GM19438 (cell line): Measurements from ENCODE around the gene OPN1MW3.
"Not testable (repeated sequence)": the region's sequence is repeated elsewhere in the genome, so short reads cannot be mapped to it uniquely, and the experiment has no call there.

ENCODE experiments used
- ATAC-seq: cut with Tn5 transposase; IDR thresholded peaks from one replicate; pipeline ENCODE4 v1.9.1; 2021; ENCODE audit warnings: low read depth; ENCODE audit not compliant: unreplicated experiment

The OPN1MW3 gene

DNA sequence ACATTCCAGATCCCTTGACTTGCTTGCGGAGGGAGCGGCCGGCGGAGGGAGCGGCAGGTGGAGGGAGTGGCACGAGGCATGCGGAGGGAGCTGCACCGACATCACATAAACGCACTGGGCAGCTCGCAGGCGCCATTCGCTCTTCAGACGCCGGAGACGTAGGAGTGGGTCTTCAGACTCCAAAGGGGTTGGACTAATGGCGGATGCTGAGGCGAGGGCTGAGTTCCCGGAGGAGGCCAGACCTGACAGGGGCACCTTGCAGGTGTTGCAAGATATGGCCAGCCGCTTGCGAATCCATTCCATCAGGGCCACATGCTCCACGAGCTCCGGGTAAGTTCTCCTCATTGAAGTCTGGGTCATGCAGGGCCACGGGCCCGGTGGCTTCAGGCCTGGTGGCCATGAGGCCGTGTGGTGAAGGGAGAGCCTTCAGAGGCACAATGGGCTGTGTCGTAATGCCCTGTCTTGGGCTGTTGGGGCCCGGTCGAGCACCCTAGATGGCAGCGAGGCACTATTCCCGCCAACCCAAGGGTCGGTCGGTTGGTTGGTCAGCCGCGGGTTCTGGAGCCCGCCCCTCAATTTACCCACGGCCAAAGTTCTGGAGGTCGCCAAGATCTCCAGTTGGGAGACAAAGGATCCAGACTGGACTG lies 38.4 kb downstream of the OPN1MW3 start, which contains the start of gene TKTL1:
Gene TKTL1 (plus strand): TSS at position 132 of the 647 bp plus-strand sequence. CDS start 65 bp downstream, at position 197.
- ATAC-seq, result no peak

DNA sequence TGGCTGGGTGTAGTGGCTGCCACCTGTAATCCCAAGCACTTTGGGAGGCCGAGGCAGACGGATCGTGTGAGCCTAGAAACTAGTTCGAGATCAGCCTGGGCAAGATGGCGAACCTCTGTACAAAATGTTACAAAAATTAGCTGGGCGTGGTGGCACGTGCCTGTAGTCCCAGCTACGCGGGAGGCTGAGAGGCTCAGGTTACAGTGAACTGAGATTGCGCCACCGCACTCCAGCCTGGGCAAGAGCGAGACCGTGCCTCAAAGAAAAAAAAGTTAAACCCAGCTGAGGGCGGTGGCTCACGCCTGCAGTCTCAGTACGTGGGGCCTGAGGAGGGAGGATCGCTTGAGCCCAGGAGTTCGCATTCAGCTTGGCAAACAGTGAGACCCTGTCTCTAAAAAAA lies 39.3 kb downstream of the OPN1MW3 start:
- no peak for ATAC-seq

DNA sequence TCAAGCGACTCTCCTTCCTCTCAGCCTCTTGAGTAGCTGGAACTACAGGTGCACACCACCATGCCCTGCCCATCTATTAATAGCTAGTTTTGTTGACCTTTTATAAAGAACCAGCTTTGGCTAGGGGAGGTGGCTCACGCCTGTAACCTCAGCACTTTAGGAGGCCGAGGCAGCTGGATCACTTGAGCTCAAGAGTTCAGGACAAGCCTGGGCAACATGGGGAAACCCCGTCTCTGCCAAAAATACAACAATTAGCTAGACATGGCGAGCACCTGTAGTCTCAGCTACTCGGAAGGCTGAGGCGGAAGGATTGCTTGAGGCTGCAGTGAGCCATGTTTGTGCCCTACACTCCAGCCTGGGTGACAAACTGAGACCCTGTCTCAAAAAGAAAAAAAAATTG lies 40.9 kb downstream of the OPN1MW3 start:
- ATAC-seq, result no peak

DNA sequence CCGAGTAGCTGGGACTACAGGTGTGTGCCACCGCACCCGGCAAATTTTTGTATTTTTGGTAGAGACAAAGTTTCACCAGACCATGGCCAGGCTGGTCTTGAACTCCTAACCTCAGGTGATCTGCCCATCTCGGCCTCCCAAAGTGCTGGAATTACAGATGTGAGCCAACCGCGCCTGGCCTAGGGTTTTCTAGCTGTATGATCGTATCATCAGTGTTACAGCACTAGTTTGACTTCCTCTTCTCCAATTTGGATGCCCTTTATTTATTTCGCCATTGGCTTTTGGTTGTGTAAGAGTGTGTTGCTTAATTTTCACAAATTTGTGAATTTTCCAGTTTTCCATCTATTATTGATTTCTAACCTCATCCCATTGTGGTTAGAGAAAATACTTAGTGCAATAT lies 43.4 kb downstream of the OPN1MW3 start:
- ATAC-seq, result no peak

DNA sequence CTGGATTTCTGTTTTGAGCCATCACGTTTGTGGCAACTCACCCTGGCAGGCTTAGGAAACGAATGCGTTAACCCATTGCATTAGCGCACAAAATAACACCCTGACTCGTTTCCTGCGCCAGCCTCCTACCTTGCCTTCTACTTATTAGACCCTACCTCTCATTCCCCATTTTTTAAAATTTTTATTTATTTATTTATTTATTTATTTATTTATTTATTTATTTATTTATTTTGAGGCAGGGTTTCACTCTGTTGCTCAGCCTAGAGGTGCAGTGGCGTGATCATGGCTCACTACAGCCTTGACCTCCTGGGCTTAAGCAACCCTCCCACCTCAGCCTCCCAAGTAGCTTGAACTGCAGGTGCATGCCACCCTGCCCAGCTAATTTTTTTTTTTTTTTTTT lies 45.6 kb downstream of the OPN1MW3 start:
- ATAC-seq, result not testable (repeated sequence)

DNA sequence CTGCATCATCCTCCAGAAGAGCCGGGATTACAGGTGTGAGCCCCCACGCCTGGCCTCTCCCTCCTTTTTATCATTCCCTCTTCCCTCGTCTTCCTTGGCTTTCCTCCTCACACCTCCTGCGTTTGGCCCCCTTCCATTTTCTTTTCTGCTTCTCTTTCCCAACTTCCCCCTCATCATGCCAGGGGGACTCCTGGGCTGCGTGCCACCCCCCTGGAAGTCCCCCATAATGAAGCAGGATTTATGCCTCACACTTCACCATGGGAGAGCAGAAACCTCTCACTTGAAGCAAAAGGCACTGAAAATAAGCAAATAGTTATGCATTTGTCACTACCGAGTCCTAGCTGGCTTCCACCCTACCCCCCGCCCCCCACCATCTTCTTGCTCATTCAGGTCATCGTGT lies 46.1 kb downstream of the OPN1MW3 start:
- ATAC-seq, result no peak

DNA sequence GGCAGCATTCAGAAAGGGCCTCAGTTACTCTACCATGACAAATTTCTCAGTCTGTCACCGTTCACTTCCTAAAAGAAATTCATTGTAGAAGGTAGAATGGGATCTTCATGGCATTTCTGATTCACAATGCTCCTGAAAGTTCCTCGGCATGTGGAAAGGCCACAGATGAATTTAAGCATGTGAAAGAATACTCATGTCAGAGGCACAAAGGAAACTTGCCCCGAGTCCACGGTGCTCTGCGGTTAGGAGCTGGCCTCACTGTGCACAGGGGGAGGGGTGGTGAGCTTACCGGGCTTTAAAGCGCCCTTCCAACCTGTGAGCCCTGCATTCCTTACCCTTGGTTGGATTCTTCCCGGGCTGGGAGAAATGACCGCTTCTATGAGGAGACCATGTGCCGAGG lies 47.5 kb downstream of the OPN1MW3 start:
- no peak for ATAC-seq

DNA sequence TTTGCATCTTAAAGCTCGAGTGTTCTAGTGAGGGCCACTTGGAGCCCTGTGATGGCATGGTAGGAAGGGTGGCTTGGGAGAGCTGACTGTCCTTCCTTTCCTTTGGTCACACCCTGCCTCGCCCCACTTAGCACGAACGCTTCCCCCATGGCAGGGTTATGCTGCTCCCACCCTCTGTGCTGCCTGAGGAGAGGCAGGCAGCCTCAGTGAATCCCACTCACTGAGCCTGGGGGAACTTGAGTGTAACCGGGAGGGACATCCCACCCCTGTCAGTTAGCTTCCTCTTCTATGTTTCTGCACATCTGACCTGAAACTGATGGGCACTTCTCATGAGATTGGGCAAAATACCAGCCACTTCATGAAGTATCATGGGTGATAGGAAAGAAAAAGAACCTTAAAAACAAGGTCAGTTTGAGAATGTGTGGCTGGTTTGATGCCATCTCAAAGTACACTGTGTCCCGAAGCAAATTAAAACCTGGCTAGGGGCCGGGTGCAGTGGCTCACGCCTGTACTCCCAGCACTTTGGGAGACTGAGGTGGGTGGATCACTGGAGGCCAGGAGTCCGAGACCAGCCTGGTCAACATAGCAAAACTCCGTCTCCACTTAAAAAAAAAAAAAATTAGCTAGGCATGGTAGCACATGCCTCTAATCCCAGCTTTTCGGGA lies 48.3 kb downstream of the OPN1MW3 start:
- no peak for ATAC-seq

DNA sequence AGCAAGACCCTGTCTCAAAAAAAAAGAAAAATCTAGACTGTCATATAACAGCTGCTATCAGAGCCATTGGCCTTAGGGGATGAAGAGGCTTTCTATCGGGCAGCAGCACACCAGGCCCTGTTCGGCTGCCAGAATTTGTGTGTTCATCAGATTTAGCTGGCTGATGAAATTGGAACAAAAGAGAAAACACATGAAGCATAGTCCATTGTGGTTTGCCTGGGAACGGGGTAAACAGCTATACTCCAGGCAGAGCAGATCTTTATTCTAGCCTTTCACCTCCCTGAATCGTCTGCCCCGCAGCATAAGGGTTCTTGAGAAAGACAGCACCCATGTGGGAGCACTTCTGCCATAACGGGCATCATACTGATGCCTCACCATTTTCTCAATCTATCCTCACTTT lies 49.8 kb downstream of the OPN1MW3 start:
- ATAC-seq, result no peak

DNA sequence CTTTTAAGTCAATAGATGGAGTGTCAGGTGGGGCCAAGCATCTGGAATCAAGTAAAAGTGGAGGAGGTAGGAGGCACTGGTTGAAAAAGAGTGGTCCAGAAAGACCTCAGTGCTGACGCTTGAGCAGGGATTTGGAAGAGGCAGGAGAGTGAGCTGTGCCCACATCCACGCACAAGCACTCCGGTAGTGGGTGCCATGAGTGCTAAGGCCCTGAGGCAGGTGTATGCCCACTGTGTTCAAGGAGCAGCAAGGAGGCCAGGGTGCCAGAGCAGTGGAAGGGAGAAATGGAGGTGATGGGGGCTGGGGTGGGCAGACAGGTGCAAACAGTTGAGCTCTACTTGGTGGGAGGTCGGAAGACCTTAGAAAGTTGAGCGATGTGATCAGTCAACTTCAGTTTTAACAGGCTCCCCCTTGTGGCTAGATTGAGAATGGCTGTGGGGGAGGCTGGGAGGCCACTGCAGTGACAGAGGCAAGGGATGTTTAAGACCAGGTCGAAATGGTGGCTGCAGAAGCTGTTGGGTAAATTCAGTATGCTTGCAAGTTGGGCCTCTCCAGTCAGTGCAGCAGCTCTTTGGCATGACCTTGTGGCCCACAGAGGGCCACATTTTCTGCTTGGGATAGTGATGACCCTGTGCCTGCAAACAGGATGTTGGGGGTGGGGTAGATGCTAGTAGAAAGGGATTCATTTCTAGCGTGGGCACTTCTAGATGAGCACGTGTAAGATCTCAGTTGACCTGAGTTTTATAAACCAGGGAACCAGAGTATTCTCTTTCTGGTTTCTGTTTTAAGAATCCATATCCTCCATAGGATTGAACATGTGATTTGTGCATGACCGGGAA lies 50.9 kb downstream of the OPN1MW3 start:
- ATAC-seq, result no peak

DNA sequence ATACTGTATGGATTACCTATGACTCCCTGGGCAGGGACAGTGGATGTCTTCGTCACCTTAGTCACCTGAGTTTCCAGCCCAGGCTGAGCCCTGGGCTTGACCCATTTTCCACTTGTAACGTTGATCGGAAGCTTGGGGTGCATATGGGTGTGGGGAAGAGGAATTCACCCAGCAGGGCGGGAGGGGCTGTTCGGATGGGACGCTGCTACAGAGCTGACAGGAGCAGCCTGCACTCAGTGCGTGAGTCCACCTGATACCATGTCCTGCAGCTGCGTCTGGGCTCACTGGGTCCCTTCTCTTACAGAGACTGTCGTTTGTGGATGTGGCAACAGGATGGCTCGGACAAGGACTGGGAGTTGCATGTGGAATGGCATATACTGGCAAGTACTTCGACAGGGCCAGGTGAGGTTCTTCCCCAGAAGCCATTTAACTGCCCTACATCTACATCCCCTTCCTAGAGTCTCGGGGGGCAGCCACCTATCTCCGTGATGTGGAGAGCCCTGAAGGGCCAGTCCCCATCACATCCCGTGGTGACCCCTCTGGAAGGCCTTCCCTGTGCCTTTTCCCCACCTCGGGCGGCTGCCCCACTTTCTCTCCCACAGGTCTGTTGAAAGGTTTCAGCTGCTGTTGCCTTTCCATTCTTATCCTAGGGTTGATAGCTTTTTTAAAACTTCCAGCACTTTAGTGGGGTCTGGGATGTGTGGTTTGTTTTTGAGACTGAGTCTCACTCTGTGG lies 51.8 kb downstream of the OPN1MW3 start:
- ATAC-seq, result no peak

DNA sequence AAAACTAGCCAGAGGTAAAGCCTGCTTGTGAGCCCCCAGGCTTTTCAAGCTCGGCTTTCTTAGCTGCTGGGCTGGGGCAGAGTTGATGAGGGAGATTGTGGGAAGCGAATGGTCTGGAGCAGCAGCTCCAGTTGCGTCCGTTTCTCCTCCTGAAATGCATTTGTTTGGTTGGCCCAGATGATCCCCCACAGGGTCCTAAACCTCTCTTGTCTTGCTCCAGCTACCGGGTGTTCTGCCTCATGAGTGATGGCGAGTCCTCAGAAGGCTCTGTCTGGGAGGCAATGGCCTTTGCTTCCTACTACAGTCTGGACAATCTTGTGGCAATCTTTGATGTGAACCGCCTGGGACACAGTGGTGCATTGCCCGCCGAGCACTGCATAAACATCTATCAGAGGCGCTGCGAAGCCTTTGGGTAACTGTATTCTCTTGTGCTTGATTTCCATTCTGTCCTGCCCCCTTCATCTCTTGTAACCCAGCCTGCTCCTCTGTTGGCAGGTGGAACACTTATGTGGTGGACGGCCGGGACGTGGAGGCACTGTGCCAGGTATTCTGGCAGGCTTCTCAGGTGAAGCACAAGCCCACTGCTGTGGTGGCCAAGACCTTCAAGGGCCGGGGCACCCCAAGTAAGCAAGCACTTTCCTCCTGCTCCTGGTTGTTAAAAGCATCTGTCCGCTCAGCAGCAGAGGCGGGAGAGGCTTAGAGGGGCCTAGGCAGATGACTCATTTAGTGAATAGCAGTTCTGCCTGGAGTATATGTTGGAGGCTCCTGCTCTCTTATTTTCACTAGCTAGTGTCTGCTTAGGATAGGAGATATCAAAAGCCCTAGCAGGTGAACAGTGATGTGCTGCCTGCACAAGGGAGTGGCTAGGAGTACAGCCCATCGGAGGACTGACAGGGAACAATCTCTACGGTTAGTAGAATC lies 53.5 kb downstream of the OPN1MW3 start:
- no peak for ATAC-seq

DNA sequence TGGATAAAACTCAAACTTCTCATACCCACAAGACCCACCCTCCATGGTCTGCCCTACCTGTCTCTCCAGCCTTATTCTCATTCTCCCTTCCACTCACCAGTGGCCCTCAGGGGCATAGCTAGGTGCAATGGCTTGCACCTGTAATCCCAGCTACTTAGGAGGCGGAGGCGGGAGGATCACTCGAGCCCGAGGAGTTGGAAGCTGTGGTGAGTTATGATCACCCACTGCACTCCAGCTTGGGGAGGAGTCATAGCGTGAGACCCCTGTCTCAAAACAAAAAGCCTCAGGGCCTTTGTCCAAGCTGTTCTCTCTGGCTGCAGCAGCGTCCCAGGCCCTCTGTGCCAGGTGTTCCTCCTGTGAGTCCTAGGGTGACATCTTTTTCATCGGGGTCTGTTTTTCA lies 54.7 kb downstream of the OPN1MW3 start:
- ATAC-seq, result no peak

DNA sequence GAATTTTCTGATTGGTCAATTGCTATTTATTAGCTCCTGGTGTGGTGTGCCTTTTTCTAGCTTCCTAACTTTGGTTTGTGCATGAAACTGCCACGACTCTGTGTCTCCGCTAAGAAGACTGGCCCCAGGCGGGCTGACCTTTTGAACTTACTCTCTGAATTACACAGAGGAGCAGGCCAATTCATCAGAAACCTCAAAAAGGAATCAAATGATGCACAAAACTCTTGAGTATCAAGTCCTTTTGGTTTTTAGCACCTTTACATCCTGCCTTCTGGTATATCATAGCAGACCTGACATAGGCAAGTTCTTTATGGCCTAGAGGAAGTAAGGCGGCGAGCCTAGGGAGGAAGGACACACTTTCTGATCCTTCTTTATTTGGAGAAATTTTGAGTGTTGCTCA lies 55.8 kb downstream of the OPN1MW3 start:
- ATAC-seq, result no peak

DNA sequence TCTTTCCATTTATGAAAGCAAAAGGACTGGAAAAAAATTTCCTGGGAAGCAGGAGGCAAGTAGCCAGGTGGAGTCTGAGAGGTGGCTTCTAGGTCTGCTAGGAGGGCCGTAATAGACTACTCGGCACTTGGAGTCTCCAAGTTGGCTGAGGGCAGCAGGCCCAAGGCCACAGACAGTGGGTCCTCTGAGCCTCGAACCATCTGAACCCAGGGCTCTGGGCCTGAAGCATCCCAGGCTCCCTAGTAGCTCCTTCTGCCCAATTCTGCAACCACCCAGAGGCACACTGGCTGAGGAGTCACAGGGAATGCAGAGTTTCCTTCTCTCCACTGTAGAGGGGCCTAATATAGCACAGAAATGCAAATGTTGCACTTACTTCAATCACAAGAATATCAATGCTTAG lies 58.0 kb downstream of the OPN1MW3 start:
- ATAC-seq, result no peak

DNA sequence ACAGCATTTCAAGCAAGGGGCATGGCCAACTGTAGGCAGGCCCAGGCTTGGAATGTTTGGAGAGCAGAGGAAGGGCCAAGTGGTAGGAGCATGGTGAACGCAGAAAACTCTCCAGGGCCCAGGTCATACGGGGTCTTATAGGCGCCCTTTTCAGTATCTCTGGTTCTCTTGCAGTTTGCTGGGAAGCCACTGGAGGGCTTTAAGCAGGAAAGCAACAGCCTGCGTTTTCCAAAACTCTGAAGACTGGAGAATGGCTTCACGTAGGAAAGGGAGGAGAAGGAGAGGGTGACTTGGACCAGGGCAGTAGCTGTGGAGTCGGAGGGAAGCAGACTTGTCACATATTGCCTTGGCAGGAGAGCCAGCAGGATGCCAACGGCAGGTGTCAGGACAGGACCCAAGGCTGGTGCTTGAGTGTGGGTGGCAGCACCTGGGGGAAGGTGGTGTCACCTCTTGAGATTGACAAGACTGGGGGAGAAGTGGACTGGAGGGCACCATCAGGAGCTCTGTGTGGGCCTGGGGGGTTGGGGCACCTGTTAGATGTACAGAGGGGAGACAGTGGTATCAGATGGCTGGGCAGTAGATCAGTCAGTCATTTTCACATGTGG lies 60.1 kb downstream of the OPN1MW3 start:
- ATAC-seq, result no peak

DNA sequence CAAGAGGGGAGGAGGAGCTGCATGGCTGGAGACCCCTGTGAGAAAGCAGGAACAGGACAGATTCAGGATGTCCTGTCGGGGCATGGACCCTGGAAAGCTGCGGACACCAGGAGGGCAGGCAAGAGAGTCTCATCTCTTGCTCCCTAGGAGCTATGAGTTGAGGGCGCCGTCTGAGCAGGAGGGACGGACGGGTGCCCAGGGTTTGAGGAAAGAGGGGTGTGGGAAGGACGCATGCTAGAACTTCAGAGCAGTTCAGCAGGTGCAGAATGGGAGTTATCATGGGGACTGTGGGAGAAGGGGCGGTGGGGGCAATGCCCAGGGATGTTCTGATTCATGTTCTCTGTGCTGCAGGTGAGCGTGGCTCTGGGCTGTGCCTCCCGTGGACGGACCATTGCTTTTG lies 63.0 kb downstream of the OPN1MW3 start:
- no peak for ATAC-seq
